IPS-11a (cell line): ENCODE data around the gene LSMEM2.

Experiments used
- H3K4me3 ChIP-seq: one replicate; pipeline ENCODE4 v1.5.1; 2013; ENCODE audit warnings: low read depth, low read length, control low read depth

The LSMEM2 gene

DNA sequence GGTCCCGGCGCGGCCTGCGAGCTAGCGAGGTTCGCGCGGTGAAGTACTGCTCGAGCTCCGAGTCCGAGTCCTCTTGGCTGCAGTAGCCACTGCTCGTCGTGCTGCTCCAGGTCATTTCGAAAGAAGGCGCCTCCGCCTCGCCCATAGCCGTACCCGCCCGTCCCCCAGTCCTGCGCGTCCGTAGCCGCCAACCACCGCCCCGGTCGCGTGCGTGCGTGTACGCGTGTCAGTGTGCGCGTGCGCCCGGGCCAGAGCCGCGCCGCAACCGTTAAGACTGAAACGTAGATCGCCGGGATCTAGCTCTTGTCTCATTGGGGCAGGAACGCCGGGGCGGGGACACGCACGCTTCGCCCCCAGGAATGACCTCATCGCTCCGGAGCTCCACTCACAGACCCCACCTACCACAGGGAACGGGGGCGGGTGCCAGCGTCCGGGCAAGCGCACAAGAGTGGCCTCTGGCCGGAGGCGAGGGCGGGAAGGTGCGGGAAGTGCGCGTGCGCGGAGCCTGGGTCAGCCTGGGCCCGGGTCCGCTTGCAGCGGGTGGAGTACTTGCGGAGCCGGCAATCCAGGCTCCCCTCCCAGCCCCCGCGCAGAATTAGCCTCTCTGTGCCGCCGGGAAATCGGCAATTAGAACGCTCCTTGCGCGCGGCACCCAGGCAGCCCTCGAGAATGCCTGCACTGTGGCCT is 58.4 kb downstream of the LSMEM2 start:
- H3K4me3 ChIP-seq = peak overlapping the region; percentile 85
